ENCODE results near the gene SFN.
"Not testable (repeated sequence)": the region's sequence is repeated elsewhere in the genome, so short reads cannot be mapped to it uniquely, and the experiment has no call there.

Gene SFN

DNA sequence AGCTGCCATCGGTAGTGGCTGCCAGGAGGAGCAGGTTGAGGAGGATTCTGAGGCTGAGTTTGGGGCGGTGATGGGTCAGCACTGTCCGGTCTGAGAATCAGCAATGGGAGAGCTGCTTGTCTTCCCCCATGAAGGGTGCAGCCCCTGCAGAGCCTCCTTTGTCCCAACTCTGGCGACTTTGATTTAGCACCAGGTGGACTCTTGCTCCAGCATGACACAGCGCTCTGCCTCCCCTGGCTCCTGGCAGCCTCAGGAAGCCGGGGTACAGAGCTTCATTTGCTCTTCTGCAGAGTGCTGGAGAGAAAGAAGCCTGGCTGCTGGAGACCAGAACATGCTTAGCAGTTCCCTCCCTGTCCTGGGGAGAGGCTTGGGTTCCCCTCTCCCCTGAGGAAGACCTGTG, 23.2 kb upstream of the SFN start:
- DNase-seq = no peak

DNA sequence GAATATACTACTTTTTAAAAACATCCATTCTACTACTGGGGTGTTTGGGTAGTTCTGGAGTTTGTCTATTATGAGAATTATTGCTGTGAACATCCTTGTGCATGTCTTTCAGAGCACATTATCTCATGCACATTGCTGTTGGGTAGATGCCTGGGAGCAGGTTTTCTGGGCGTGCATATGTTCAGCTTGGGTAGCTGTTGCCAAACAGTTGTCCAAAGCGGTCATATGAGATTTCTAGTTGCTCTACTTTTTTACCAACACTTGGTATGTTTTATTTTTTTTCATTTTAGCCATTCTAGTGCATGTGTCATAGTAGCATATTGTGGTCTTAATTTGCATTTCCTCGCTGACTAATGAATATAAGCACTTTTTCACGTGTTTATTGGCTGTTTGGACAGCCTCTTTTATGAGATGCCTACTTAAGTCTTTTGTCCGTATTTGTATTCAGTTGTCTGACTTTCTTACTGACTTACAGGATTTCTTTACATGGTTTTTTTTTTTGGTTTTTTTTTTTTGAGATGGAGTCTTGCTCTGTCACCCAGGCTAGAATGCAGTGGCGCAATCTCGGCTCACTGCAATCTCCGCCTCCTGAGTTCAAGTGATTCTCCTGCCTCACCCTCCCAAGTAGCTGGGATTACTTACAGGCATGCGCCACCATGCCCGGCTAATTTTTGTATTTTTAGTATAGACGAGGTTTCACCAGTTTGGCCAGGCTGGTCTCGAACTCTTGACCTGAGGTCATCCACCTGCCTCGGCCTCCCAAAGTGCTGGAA, 18.3 kb upstream of the SFN start:
- no peak for DNase-seq

DNA sequence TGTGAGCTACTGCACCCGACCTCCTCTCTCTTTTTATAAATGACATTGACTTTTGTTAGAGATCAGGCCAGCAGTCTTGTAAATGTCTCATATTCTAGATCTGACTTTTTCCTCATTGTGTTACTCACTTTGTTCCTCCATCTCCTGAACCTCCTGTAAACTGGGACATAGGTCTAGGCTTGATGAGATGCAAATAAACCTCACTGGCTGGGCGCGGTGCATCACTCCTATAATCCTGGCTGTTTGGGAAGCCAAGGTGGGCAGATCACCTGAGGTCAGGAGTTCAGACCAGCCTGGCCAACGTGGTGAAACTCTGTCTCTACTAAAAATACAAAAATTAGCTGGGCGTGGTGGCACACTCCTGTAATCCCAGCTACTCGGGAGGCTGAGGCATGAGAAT, 15.1 kb upstream of the SFN start:
- not testable (repeated sequence) for DNase-seq

DNA sequence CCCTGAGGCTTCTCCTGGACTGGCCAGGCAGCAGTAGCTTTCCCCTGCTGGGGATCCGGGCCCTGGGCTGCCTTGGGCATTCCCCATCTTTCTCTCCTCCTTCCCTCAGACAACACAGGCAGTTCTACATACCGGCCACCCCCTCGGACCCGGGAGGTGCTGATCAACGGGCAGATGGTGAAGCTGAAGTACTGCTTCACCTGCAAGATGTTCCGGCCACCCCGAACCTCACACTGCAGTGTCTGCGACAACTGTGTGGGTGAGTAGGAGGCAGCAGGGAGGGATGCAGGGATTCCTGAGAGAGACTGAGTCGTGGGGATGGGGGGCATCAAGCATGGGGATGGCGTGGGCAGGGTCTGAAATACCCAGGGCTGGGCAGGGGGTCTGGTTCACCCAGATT, 14.4 kb upstream of the SFN start:
- no peak for DNase-seq

DNA sequence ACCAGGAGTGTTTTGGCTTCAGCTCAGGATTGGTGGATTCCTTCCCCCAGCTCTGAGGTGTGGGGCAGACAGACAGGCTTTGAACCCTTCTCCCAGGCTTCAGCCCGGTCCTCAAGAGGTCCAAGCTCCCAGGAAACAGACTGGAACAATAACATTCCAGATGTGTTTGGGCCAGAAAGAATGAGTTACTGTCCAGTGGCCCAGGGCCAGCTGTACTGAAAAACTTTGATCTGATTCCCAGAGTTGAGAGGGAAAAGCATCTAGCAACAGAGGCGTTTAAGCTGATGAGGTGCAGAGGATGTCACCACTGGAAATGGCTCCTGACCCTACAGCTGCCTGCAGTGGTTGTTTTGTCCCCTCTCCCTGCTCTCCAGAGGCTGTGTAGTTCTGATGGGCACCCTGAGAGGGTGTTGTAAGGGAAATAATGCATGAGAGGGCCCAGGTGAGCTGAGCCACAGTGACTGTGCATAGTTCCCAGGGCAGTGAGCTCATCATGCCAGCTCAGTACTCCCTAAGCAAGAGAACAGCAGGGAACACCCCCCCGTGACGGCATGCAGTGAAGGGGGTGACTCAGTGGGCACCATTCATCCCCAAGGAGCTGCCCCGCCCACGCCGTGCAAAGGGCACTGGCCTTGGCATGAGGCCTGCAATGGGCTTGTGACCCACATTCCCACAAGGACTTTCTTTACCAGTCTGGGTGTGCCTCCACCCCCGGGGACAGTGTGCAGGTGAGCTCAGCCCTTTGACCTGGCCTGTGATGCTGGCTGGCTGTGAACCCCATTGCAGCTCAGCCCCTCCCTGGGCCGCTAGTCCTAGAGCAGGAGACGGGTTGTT, 13.8 kb upstream of the SFN start:
- no peak for DNase-seq

DNA sequence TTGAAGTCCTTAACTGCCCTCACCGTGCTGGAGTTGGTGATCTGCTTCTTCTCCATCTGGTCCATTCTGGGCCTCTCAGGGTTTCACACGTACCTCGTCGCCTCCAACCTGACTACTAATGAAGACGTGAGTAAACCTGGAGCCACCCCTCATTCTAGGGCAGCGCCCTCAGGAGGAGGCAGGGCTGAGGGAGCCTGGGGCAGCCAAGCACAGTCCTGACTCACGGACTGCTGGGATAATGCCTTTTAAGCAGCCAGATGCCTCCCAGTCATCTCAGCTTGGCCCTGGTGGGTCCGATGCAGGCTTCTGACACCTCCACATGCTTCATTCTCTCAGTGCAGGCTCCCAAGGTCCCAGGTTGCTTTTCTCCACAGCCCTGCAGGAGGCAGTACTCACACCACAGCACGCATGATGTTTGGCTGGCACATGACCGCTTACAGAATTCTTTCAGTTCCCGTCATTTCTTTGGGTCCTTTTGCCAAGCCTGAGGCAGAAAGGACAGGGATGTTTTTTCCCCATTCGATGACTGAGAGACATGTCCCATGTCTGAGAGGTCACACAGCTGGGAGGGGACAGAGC, 11.8 kb upstream of the SFN start:
- no peak for DNase-seq

DNA sequence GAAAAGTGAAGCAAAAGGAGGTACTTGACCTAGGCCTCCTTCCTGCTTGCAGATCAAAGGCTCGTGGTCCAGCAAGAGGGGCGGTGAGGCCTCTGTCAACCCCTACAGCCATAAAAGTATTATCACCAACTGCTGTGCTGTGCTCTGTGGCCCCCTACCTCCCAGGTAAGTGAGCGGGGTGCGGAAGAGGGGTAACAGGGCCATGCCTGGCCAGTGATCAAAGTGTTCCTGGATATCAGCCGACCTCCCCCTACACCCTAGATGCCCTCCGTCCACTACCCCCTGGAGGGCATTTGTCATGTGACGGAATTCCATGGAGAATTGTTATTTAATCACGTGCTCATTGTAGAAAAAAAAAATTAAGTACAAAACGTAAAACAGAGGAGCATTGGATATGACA, 10.2 kb upstream of the SFN start:
- DNase-seq = no peak

DNA sequence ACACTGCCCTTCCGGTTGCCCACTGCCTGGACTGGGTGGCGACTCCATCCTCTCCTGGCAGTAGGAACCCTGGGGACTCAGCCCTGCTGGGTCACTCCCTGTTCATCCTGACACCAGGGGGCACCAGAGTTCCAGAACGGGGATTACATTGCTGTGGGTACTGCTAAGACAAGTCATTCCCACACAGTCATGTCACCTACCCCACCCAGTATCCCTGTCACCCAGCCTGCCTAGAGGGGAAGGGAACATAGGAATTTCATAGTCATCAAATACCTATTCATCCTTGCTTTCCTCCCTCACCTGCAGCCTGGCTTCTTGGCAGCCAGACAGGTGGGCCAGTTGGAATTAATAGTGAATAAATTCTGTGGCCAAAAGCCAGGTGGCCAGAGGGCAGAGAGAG, 9.8 kb upstream of the SFN start:
- DNase-seq = peak; percentile 54

DNA sequence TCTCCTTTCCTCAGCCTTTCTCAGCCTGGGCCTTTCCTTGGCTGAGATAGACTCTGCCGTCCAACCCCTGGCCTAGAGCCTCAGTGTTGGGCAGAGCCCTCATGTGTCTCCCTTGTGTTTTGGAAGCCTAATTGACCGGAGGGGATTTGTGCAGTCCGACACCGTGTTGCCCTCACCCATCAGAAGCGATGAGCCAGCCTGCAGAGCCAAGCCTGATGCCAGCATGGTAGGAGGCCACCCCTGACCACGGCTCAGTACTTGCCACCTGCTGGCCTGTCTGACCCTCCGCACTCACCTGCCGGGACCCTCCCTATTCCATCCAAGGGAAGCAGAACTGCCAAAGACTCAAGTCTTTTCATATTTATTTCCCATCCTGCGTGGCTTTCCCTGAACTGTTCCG, 9.3 kb upstream of the SFN start:
- no peak for DNase-seq

DNA sequence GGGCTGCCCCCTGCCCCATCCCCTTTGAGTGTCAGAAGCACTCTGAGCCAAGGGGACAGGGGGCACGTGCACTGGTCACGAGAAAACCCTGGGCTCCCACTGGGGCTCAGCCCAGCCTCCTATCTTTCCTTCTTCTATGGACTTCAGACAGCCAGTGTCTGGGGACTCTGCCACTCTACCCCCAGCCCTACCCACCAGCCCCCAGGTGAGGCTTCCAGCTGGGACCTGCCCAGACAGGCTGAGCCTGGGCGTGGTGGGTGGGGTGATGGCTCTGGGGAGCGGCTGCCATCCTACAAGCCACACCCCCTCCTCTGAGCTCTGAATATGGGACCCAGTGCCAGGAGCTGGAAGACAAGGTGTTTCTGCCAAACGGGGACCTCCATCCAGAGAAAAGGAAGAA, 8.0 kb upstream of the SFN start:
- no peak for DNase-seq

DNA sequence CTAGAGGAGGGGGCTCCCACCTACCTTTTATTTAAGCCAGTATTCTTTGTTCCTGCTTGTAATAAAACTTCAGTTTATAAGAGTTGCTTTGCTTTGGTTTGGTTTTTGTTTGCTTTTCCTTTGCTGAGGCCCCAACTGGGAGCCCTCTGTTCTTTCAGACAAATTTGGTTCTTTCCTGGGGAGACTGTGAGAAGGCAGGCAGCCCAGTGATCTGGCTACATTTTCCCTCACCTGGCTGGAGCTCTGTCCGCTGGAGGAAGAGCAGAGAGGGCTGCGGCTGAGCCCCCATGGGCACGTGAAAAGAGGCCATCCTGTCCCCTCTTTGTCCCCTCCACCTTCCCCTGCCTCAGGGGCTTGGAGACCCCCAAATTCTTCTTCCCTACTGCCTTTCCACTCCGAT, 7.3 kb upstream of the SFN start:
- DNase-seq = no peak

DNA sequence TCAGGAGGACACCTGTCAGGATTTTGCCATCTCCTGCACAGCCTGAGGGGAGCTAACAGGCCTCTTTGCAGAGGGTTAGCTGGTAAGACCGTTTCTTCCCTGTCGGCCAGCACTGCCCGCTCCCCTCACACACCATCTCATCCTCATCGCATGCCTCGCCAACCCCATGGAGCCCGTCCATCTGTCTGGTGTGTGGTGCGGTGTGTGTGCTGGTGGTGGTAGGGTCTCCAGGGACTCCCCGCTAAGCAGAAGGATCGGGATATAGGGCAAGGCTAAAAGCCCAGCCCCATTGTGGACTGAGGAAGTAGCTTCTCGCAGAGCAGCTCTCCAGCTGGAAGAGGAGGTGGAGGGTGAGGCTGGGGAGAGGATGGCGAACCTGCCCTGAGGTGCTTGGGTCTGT, 6.8 kb upstream of the SFN start:
- no peak for DNase-seq

DNA sequence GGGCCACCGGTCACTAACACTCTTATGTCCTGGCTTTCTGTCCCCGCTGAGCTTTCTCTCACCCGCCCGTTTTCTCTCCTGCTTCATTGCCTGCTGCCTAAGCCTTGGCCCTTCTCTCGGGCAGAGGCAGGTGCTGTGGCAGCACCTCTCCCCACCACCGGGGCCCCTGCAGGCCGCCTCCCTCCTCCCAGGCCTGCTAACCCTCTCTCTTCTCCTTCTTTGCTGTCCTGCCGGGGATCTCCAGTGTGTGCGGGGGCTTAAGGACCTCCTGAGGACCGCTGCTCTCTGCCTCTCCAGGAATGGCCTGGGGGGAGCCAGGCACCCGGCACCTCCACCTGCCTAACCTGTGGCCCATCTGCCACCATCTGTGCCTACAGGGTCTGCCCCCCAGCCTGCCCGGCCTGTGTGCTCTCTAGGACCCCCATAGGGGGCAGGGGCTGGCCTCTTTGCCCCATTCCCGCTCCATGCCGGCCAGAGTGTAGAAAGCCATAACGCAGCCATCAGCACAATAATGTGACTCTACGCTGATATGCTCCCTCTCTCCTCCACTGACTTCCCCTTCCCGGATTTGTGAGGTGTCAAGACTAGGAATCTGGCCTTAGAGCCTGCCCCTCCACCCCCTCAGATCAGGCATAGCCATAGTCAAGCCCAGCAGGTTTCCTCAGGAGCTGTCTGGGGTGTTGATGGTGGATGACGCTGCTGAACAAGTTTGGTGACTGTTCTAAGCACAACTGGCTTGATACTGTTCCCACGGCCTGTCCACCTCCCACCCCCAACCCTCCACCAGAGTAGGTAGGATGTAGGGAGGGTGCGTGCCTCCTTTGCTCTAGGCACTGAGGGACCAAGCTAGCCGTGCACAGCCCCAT, 6.1 kb upstream of the SFN start:
- no peak for DNase-seq

DNA sequence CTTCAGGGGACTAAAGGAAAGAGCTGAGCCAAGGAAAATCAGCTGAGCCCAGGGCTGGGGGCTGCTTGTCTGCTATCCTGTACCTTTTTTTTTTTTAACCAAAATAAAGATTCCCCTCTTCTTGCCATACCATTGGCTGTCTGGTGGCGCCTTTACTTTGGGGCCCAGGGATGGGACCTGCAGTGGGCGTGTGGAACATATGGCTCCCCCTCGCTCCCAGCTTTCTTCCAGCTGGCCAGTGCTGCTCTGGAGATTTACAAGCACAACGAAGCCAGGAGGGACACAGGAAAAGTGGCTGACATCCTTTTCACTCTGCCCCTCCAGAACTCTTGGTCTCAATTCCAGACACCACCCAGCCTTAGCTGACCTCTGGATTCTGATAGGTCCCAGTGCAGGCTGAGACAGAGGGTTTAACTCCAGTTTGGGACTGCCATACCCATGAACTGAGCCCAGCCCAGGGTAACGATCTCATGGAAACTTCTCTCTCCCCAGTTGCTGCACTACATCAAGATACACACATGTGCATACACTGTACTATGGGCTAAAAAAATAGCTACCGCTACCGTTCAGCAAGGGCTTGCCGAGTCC, 5.4 kb upstream of the SFN start:
- DNase-seq = no peak

DNA sequence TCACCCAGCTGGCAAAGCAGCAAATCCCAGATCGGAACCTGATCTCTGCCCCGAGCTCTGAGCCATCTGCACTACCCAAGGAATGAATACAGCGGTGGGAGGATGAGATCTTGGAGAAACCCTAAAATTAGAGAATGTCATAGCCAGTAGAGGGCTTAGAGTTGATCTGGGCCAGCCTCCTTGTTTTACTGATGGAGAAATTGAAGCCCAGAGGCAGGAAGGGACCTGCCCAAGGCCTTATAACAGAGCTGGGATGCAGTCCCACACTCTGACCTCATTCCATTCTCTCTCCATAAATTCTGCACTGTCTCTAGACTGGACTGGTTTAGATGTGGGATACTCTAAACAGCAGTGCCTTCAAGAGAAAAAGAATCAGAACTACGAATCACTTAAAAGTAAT, 4.8 kb upstream of the SFN start:
- DNase-seq = no peak

DNA sequence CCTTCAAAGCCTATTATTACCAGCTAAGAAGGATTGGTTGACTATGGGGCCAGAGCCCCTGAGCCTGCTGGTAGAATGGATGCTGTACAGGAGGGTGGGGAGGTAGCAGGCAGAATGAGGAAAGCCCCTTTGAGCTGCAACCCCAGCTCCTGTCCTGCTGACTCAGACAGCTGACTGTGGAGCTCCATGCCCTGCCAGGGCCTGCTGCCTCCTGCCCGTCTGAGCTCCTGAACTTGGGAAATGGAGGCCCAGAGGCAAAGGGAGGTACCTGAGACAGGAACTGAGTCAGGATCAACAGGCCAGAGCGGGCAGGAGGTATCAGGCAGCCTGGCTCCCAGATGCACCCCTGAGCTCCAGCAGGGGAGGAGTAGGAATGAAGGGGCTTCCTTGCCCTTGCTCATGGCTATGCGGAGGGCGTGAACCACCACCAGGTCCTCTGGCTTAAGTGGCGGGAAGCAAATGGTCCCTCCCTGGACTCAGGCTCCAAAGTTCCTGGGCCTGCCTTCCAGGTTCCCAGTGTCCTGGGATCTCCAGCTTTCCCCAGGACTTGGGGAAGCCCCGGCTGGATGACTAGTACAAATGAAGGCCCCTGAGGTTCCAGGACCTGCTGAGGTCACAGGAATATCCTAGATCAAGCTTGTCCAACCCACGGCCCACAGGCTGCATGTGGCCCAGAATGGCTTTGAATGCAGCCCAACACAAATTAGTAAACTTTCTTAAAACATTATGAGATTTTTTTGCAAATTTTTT, 3.9 kb upstream of the SFN start:
- no peak for DNase-seq

DNA sequence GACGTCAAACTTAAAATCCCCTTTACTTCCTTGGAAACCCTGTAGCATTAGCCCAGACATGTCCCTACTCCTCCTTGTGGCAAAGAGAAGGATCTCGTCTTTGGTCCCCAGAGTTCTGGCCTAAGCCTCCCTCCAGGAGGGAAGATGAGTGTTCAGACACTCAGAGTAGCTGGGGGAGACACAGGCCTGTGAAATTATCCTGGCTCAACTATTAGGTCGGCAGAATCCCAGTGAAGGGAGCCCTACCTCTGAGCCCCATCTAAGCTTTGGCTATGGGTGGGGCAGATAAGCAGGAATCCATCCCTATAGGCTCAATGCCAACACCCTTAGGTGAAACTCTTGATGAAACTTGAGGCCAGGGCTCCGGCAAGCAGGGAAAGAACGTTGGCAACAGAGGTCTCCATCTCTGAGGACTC, 1.7 kb upstream of the SFN start:
- DNase-seq = no peak

DNA sequence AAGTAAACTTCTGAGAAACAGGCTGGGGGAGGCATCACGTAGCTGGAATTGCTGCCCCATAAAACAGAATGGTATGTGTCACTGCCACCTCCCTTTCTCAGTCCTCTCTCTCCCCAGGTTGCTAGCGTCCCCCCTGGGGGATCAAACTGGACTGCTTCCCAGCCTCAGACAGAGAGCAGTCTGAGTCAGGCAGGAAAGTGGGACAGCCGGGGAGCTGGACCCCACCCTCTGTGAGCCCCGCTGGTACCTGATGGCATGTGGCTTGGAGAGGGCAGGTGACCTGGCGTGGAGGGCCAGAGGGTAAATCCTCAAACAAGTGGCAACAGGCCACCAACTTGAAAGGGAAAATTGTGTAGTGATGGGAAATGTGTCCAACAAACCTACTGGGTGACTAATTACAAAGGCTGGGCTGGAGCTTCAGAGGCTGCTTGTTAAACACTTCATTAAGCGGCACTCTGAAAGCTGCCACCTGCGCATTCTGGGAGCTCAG, 1.0 kb upstream of the SFN start:
- no peak for DNase-seq

DNA sequence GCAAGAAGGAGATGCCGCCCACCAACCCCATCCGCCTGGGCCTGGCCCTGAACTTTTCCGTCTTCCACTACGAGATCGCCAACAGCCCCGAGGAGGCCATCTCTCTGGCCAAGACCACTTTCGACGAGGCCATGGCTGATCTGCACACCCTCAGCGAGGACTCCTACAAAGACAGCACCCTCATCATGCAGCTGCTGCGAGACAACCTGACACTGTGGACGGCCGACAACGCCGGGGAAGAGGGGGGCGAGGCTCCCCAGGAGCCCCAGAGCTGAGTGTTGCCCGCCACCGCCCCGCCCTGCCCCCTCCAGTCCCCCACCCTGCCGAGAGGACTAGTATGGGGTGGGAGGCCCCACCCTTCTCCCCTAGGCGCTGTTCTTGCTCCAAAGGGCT, 732 bp downstream of the SFN start:
- DNase-seq = no peak

DNA sequence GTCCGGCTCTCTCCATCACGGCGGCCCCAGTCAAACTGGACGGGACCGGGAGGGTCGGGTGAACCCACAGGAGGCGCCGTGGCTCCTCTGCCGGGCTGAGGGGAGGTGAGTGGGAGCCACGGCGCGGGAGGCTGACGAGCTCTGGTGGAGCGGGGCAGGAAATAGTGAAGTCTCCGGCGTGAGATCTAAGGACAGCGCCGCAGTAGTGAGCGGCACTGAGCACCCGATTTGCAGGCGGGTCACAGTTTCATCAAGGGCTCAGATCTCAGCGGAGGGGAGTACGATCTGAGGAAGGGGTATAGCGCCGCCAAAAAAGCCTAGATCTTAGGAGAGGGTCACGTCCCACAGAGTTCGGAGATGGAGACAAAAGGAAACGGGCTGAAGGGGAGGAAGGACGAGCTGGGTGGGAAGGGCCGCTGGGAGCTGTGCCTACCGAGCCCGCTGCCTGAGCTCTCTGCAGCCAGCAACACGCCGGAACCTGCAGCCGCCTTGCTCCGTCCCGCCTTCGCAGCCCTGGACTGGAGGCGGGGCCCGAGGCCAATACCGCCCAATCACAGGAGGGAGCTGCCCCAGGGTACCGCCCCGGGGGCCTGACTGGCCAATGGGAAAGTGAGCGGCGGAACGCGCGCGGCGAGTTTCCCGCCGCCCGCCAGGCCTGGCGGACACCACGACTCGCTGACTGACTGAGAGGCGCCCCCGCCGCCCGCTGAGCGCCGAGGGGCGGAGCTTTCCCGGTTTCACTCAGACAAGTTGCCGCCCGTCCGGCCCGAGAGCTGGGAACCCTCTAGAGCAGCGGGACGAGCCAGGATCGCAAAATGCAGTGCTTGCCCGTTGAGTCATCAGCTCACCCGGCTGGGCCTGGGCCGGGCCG, 1.9 kb downstream of the SFN start:
- peak; percentile 91 for DNase-seq

DNA sequence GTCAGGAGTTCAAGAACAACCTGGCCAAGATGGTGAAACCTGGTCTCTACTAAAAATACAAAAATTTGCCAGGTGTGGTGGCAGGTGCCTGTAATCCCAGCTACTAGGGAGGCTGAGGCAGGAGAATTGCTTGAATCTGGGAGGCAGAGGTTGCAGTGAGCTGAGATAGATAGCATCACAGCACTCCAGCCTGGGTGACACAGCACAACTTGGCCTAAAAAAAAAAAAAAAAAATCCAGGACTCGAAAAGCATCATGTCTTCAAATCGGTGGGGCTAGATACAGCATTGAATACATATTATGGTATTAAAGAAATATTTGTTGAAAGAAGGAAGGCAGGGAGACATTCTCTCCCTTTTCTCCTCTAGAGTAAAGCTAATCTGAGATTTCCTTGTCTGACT, 10.1 kb downstream of the SFN start:
- not testable (repeated sequence) for DNase-seq

Measured in stimulated activated naive CD4-positive, alpha-beta T cell treated with Interleukin-2 at 50 U/mL for 16 hours (primary cell).